IMR-90 (cell line): Measurements from ENCODE around the gene UPF1. TPM values are rescaled to one million over a fixed set of nuclear protein-coding genes. Genes with fewer than 3 reads are reported as not detected.

Experiments
- ATAC-seq: fragments of 200-7000 bp; cut with Tn5 transposase; 2 replicates; pipeline ENCODE4 v1.9.1; 2020; ENCODE audit warnings: low read depth, mild to moderate bottlenecking, moderate library complexity
- BruUV-seq: library from RNA; stranded (reverse); fragments of 400-500 nt; replicated peaks from 2 replicates; lab custom pipeline; 2021; lab: Mats Ljungman, UMichigan
- CTCF ChIA-PET: fragments of 300-600 bp; formaldehyde crosslinking; extraction: SDS; loops from one replicate; lab custom pipeline; 2021; ENCODE audit warnings: antibody characterized with exemption; lab: Yijun Ruan, JAX
- POLR2A ChIA-PET: fragments of 300-600 bp; sonication (Branson Sonifier 250); formaldehyde crosslinking; loops from one replicate; lab custom pipeline; 2022; ENCODE audit warnings: antibody characterized with exemption; ENCODE audit not compliant: unreplicated experiment; lab: Charles Lee
- DNase-seq: peaks from one replicate; pipeline ENCODE4 v3.0.0; 2013
- H2AFZ ChIP-seq: replicated peaks from 2 replicates; pipeline ENCODE3; 2013; ENCODE audit warnings: low read length, mild to moderate bottlenecking; ENCODE audit not compliant: poor library complexity
- H2AK5ac ChIP-seq: 2 replicates; pipeline ENCODE4 v1.6.1; 2013; ENCODE audit warnings: low read depth, low read length, inconsistent platforms
- H2AK9ac ChIP-seq: replicated peaks from 2 replicates; pipeline ENCODE3; 2013; ENCODE audit warnings: mild to moderate bottlenecking, low read depth, low read length, moderate library complexity; ENCODE audit not compliant: poor library complexity
- H2BK120ac ChIP-seq: 2 replicates; pipeline ENCODE4 v1.6.1; 2013; ENCODE audit warnings: low read depth, low read length, inconsistent platforms
- H2BK15ac ChIP-seq: 3 replicates; pipeline ENCODE4 v1.6.1; 2013; ENCODE audit warnings: low read depth, low read length, inconsistent platforms
- H2BK20ac ChIP-seq: 2 replicates; pipeline ENCODE4 v1.6.1; 2013; ENCODE audit warnings: low read depth, mild to moderate bottlenecking, inconsistent platforms, low read length, moderate library complexity
- H2BK5ac ChIP-seq: 2 replicates; pipeline ENCODE4 v1.6.1; 2013; ENCODE audit warnings: mild to moderate bottlenecking, low read depth, low read length, inconsistent platforms; ENCODE audit not compliant: poor library complexity, severe bottlenecking
- H3K14ac ChIP-seq: replicated peaks from 2 replicates; pipeline ENCODE4 v1.6.1; 2013; ENCODE audit warnings: low read depth, low read length, inconsistent platforms
- H3K18ac ChIP-seq: 2 replicates; pipeline ENCODE4 v1.6.1; 2013; ENCODE audit warnings: low read depth, low read length, control low read depth
- H3K23ac ChIP-seq: 2 replicates; pipeline ENCODE4 v1.6.1; 2013; ENCODE audit warnings: low read depth, low read length, inconsistent platforms
- H3K27ac ChIP-seq: 2 replicates; pipeline ENCODE4 v1.5.1; 2013; ENCODE audit warnings: mild to moderate bottlenecking, control low read depth, low read length; ENCODE audit not compliant: insufficient read depth
- H3K27me3 ChIP-seq: 2 replicates; pipeline ENCODE4 v1.6.1; 2013; ENCODE audit warnings: low read length; ENCODE audit not compliant: control insufficient read depth, insufficient read depth
- H3K36me3 ChIP-seq: 2 replicates; pipeline ENCODE4 v1.6.1; 2013; ENCODE audit warnings: low read length, mixed read lengths; ENCODE audit not compliant: control insufficient read depth, insufficient read depth
- H3K4ac ChIP-seq: 2 replicates; pipeline ENCODE4 v1.6.1; 2013; ENCODE audit warnings: low read depth, low read length, inconsistent platforms
- H3K4me1 ChIP-seq: 2 replicates; pipeline ENCODE4 v1.6.1; 2013; ENCODE audit warnings: low read length, mixed read lengths; ENCODE audit not compliant: control insufficient read depth, insufficient read depth
- H3K4me2 ChIP-seq: 2 replicates; pipeline ENCODE4 v1.6.1; 2013; ENCODE audit warnings: low read depth, mild to moderate bottlenecking, control low read depth, low read length, moderate library complexity
- H3K4me3 ChIP-seq: 2 replicates; pipeline ENCODE4 v1.5.1; 2013; ENCODE audit warnings: low read depth, mild to moderate bottlenecking, control low read depth, low read length, moderate library complexity; ENCODE audit not compliant: insufficient read depth
- H3K56ac ChIP-seq: 2 replicates; pipeline ENCODE4 v1.6.1; 2013; ENCODE audit warnings: low read length, inconsistent platforms; ENCODE audit not compliant: insufficient read depth; ENCODE audit errors: extremely low read depth
- H3K79me1 ChIP-seq, 2 experiments: 2 replicates each; pipeline ENCODE4 v1.6.1; 2013; ENCODE audit warnings: low read length in 2 of 2, inconsistent platforms in 1 of 2, low read depth in 1 of 2
- H3K9ac ChIP-seq: 2 replicates; pipeline ENCODE4 v1.6.1; 2013; ENCODE audit warnings: low read depth, low read length, control low read depth
- H3K9me1 ChIP-seq: 2 replicates; pipeline ENCODE4 v1.6.1; 2013; ENCODE audit warnings: low read length, inconsistent platforms; ENCODE audit not compliant: insufficient read depth
- H3K9me3 ChIP-seq: 2 replicates; pipeline ENCODE4 v1.6.1; 2013; ENCODE audit warnings: low read length; ENCODE audit not compliant: control insufficient read depth, insufficient read depth
- H4K20me1 ChIP-seq: 2 replicates; pipeline ENCODE4 v1.6.1; 2013; ENCODE audit warnings: low read length, inconsistent platforms; ENCODE audit not compliant: insufficient read depth
- H4K5ac ChIP-seq: 2 replicates; pipeline ENCODE4 v1.6.1; 2013; ENCODE audit warnings: mild to moderate bottlenecking, low read depth, low read length, control low read depth
- H4K8ac ChIP-seq, 2 experiments: 2 replicates each; pipeline ENCODE4 v1.6.1; 2013; ENCODE audit warnings: low read depth in 2 of 2, low read length in 2 of 2, control low read depth in 1 of 2, inconsistent platforms in 1 of 2
- H4K91ac ChIP-seq: 2 replicates; pipeline ENCODE4 v1.6.1; 2013; ENCODE audit warnings: low read depth, low read length, inconsistent platforms; ENCODE audit not compliant: insufficient read depth
- BHLHE40 ChIP-seq: fragments of 150-350 bp; IDR thresholded peaks from 2 replicates; pipeline ENCODE4 v1.6.1; 2016; ENCODE audit warnings: mild to moderate bottlenecking, low read depth, low read length
- CHD1 ChIP-seq: IDR thresholded peaks from 2 replicates; pipeline ENCODE4 v1.6.1; 2012; ENCODE audit warnings: low read depth, low read length, improper control_type of control experiment
- FOS ChIP-seq: fragments of 150-350 bp; IDR thresholded peaks from 2 replicates; pipeline ENCODE4 v1.6.1; 2016; ENCODE audit warnings: low read depth, low read length
- MAZ ChIP-seq: IDR thresholded peaks from 2 replicates; pipeline ENCODE4 v1.6.1; 2012; ENCODE audit warnings: low read depth, mild to moderate bottlenecking, low read length, improper control_type of control experiment, moderate library complexity, borderline replicate concordance
- MXI1 ChIP-seq: IDR thresholded peaks from 2 replicates; pipeline ENCODE4 v1.6.1; 2012; ENCODE audit warnings: low read depth, mild to moderate bottlenecking, low read length, moderate library complexity, borderline replicate concordance
- NFE2L2 ChIP-seq: fragments of 150-350 bp; IDR thresholded peaks from 2 replicates; pipeline ENCODE4 v1.6.1; 2016; ENCODE audit warnings: low read depth, mild to moderate bottlenecking, low read length
- RAD21 ChIP-seq: IDR thresholded peaks from 2 replicates; pipeline ENCODE4 v1.6.1; 2012; ENCODE audit warnings: low read length, improper control_type of control experiment
- RCOR1 ChIP-seq: IDR thresholded peaks from 2 replicates; pipeline ENCODE4 v1.6.1; 2012; ENCODE audit warnings: mild to moderate bottlenecking, low read length, improper control_type of control experiment; ENCODE audit not compliant: insufficient replicate concordance
- RFX5 ChIP-seq: IDR thresholded peaks from 2 replicates; pipeline ENCODE4 v1.8.0; 2012; ENCODE audit warnings: low read depth, mild to moderate bottlenecking, low read length, moderate library complexity
- SMC3 ChIP-seq: fragments of 150-350 bp; IDR thresholded peaks from 2 replicates; pipeline ENCODE4 v1.6.1; 2016; ENCODE audit warnings: low read depth, mild to moderate bottlenecking, antibody characterized with exemption, low read length, moderate library complexity
- WGBS, 2 experiments: methylation state at CpG; one replicate each; pipeline versions ENCODE4 v1.1.5 to v1.1.7; 2013; ENCODE audit warnings: missing lambda C conversion rate in 2 of 2; ENCODE audit not compliant: insufficient read length in 1 of 2; ENCODE audit errors: extremely low coverage in 2 of 2; 5-methylcytosine and 5-hydroxymethylcytosine counted together
- dilution Hi-C: fragments of 300-500 bp; cut with HindIII; formaldehyde crosslinking; loops from one replicate; pipeline ENCODE4 v1.14.3; 2018; ENCODE audit warnings: low sequenced_read_pairs; ENCODE audit not compliant: unreplicated experiment
- in situ Hi-C: fragments of 300-500 bp; cut with MboI; formaldehyde crosslinking; loops from 3 replicates; pipeline ENCODE4 v1.14.3; 2019; ENCODE audit warnings: low sequenced_read_pairs, inconsistent platforms, mixed read lengths
- intact Hi-C: fragments of 100-400 bp; cut with micrococcal nuclease; formaldehyde crosslinking; loops from 2 replicates; pipeline ENCODE4 v1.10.0; 2022
- polyA plus RNA-seq, 3 experiments: library from polyadenylated mRNA; depleted of rRNA; stranded (reverse); fragments of >200 nt; gene quantifications; 2 replicates each; pipeline ENCODE4 v1.2.3, GENCODE V29; 2012; ENCODE audit warnings: low replicate concordance in 1 of 3
- total RNA-seq: library from RNA; depleted of rRNA; stranded (reverse); fragments of >200 nt; gene quantifications from 2 replicates; pipeline ENCODE4 v1.2.3, GENCODE V29; 2012
- TF ChIP-seq, protein P1 (sequence below): fragments of 150-350 bp; IDR thresholded peaks from 2 replicates; pipeline ENCODE4 v1.6.1; 2017; ENCODE audit warnings: mild to moderate bottlenecking, antibody characterized with exemption, low read length, low read depth
- TF ChIP-seq, protein P2 (sequence below): conservative IDR thresholded peaks from 2 replicates; pipeline ENCODE4 v1.5.1; 2012; ENCODE audit warnings: mild to moderate bottlenecking, low read depth, low read length, improper control_type of control experiment
- TF ChIP-seq, protein P3 (sequence below): fragments of 150-350 bp; IDR thresholded peaks from 2 replicates; pipeline ENCODE4 v1.6.1; 2016; ENCODE audit warnings: low read depth, mild to moderate bottlenecking, low read length, moderate library complexity, borderline replicate concordance

Gene UPF1
- total and polyA plus RNA-seq, 2 of the 4 experiments (the other 2 are of a cell fraction) = 31.2 to 50.3 TPM

DNA sequence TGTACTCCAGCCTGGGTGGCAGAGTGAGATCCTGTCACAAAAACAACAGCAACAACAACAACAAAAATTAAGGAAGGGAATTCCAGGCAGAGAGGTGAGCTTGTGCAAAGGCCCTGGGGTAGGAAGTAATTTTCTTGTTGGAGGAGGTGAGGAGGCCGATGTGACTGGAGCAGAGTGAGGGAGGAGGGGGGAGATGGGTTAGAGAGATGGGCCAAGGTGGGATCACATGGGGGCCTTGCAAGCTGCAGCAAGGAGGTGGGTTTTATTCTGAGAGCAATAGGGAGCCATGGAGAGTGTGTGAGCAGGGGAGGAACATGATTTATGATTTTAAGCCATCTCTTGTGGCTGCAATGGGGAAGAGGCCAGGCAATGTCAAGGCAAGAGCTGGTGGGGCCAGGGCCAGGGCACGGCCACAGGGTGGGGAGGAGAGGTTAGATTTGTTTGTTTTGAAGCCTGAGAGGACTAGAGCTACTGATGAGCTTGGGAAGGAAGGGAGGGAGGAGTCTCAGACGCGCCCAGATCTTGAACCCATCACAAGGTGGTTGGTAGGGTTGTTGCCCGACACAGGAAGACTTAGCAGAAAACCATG lies 28.1 kb upstream of the UPF1 start:
- POLR2A ChIA-PET = no interaction called here
- CTCF ChIA-PET = no interaction called here
- no TSS peak for BruUV-seq

More for the DNA sequence above, 28.1 kb upstream of the UPF1 start:
- Histone ChIP-seq H2AK5ac (no peak overlapping the region), H3K14ac (no peak overlapping the region), H3K27me3 (peaks cover 27% of the 10 kb centered on the region), H3K23ac (no peak overlapping the region), H4K8ac (no peak overlapping the region), H2AK9ac (no peak overlapping the region), H2BK15ac (no peak overlapping the region), H2BK120ac (no peak overlapping the region), H3K4me1 (no peaks in the 10 kb centered on the region), H4K20me1 (no peaks in the 10 kb centered on the region), H4K5ac (no peak overlapping the region), H3K36me3 (no peaks in the 10 kb centered on the region), H2AFZ (no peak overlapping the region), H3K79me1 (no peaks in the 10 kb centered on the region), H4K91ac (no peak overlapping the region), H3K9ac (no peak overlapping the region), H3K9me1 (no peaks in the 10 kb centered on the region), H3K27ac (no peak overlapping the region), H2BK5ac (no peak overlapping the region), H3K4me2 (no peak overlapping the region), H3K4me3 (no peak overlapping the region), H3K18ac (no peak overlapping the region), H3K56ac (no peak overlapping the region), H2BK20ac (no peak overlapping the region), H3K4ac (no peak overlapping the region), H3K9me3 (peaks cover 9% of the 10 kb centered on the region; the same call in 1 of the 2 replicates)
- in situ Hi-C loops = no loop called here
- intact Hi-C loops = no loop called here
- WGBS, 2 experiments = 67% methylated on average over 4 of the region's 5 CpGs; no CpG with 5 or more reads in 1 of the 2 experiments
- dilution Hi-C loops = no loop called here
- DNase-seq (no peak), ATAC-seq (no peak)
- TF ChIP-seq SMC3 (no peak), NFE2L2 (no peak), RCOR1 (no peak), RFX5 (no peak), CHD1 (no peak), MAZ (no peak), MXI1 (no peak), FOS (no peak), BHLHE40 (no peak), RAD21 (no peak)
- TF ChIP-seq, protein P1, sequence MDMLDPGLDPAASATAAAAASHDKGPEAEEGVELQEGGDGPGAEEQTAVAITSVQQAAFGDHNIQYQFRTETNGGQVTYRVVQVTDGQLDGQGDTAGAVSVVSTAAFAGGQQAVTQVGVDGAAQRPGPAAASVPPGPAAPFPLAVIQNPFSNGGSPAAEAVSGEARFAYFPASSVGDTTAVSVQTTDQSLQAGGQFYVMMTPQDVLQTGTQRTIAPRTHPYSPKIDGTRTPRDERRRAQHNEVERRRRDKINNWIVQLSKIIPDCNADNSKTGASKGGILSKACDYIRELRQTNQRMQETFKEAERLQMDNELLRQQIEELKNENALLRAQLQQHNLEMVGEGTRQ = no peak
- TF ChIP-seq, protein P2, sequence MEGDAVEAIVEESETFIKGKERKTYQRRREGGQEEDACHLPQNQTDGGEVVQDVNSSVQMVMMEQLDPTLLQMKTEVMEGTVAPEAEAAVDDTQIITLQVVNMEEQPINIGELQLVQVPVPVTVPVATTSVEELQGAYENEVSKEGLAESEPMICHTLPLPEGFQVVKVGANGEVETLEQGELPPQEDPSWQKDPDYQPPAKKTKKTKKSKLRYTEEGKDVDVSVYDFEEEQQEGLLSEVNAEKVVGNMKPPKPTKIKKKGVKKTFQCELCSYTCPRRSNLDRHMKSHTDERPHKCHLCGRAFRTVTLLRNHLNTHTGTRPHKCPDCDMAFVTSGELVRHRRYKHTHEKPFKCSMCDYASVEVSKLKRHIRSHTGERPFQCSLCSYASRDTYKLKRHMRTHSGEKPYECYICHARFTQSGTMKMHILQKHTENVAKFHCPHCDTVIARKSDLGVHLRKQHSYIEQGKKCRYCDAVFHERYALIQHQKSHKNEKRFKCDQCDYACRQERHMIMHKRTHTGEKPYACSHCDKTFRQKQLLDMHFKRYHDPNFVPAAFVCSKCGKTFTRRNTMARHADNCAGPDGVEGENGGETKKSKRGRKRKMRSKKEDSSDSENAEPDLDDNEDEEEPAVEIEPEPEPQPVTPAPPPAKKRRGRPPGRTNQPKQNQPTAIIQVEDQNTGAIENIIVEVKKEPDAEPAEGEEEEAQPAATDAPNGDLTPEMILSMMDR = no peak
- TF ChIP-seq, protein P3, sequence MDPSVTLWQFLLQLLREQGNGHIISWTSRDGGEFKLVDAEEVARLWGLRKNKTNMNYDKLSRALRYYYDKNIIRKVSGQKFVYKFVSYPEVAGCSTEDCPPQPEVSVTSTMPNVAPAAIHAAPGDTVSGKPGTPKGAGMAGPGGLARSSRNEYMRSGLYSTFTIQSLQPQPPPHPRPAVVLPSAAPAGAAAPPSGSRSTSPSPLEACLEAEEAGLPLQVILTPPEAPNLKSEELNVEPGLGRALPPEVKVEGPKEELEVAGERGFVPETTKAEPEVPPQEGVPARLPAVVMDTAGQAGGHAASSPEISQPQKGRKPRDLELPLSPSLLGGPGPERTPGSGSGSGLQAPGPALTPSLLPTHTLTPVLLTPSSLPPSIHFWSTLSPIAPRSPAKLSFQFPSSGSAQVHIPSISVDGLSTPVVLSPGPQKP = no peak
